ENCODE measurements around the gene TMPRSS7. TPM values are rescaled to one million over a fixed set of nuclear protein-coding genes. Genes with fewer than 3 reads are reported as not detected.

The TMPRSS7 gene
- polyA plus RNA-seq, 1 donor (not counting 4 experiments of a cell fraction or from before 2014, with no cell fraction given), result 0.18 TPM

GRCh38 chr3:112038863-112039262 is 4.3 kb downstream of the TMPRSS7 start:
- Histone ChIP-seq H3K4me2 (ENCODE audit: control insufficient read depth, extremely low read depth, insufficient read depth, low read depth, low read length) (no peak overlapping the region), H3K36me3 (ENCODE audit: control insufficient read depth in 2 of 2, extremely low read depth in 1 of 2, insufficient read depth in 2 of 2, low read length in 2 of 2) (no peaks in the 10 kb centered on the region), H3K9me3 (ENCODE audit: control insufficient read depth, low read depth, low read length) (no peaks in the 10 kb centered on the region), H3K79me2 (ENCODE audit: control insufficient read depth, insufficient read depth, low read length) (no peaks in the 10 kb centered on the region), H3K4me1 (ENCODE audit: control insufficient read depth, extremely low read depth, insufficient read depth, low read length) (peaks cover 10% of the 10 kb centered on the region), H3K9me1 (ENCODE audit: control insufficient read depth, extremely low read depth, insufficient read depth, low read length) (no peaks in the 10 kb centered on the region), H3K27ac (ENCODE audit: control insufficient read depth, insufficient read depth, low read length) (no peak overlapping the region), H3K4me3 (ENCODE audit: control insufficient read depth in 2 of 3, extremely low read depth in 1 of 3, insufficient read depth in 2 of 3, low read depth in 1 of 3, low read length in 3 of 3) (no peak overlapping the region), H4K20me1 (ENCODE audit: control insufficient read depth, extremely low read depth, insufficient read depth, low read length) (no peaks in the 10 kb centered on the region), H2AFZ (ENCODE audit: control insufficient read depth, low read length) (peak overlapping the region; percentile 3), H3K27me3 (ENCODE audit: control insufficient read depth, extremely low read depth, insufficient read depth, low read length) (no peaks in the 10 kb centered on the region), H3K9ac (ENCODE audit: control insufficient read depth, extremely low read depth, insufficient read depth, low read length) (no peak overlapping the region)
- peak; percentile 7 for DNase-seq (ENCODE audit: low read depth, low spot score)
- TF ChIP-seq CTCF (optimal IDR thresholded peaks at IDR 0.05 in 1 of 3, IDR thresholded peaks at IDR 0.05 in 1 of 3, conservative IDR thresholded peaks at IDR 0.05 in 1 of 3; ENCODE audit: extremely low read depth in 1 of 3, insufficient read depth in 2 of 3, low read length in 3 of 3) (no peak), EZH2 (IDR thresholded peaks at IDR 0.05; ENCODE audit: low read length) (no peak)
- dilution Hi-C loops (cut with MboI; ENCODE audit: extremely low pct_ligation_motif_present, low sequenced_read_pairs), result no loop called here
- FAIRE-seq, result peak; percentile 87

- no peaks in the 10 kb centered on the region for H3K9me1 ChIP-seq (ENCODE audit: control insufficient read depth, extremely low read depth, insufficient read depth, low read length)
- H3K4me3 ChIP-seq (ENCODE audit: control insufficient read depth in 2 of 3, extremely low read depth in 1 of 3, insufficient read depth in 2 of 3, low read depth in 1 of 3, low read length in 3 of 3), result no peak overlapping the region
- H2AFZ ChIP-seq (ENCODE audit: control insufficient read depth, low read length), result no peak overlapping the region
- no peaks in the 10 kb centered on the region for H3K79me2 ChIP-seq (ENCODE audit: control insufficient read depth, insufficient read depth, low read length)
- H3K4me1 ChIP-seq (ENCODE audit: control insufficient read depth, extremely low read depth, insufficient read depth, low read length), result peaks cover 10% of the 10 kb centered on the region
- no peaks in the 10 kb centered on the region for H3K36me3 ChIP-seq (ENCODE audit: control insufficient read depth in 2 of 2, extremely low read depth in 1 of 2, insufficient read depth in 2 of 2, low read length in 2 of 2)
- H4K20me1 ChIP-seq (ENCODE audit: control insufficient read depth, extremely low read depth, insufficient read depth, low read length), result no peaks in the 10 kb centered on the region
- H3K9me3 ChIP-seq (ENCODE audit: control insufficient read depth, low read depth, low read length), result no peaks in the 10 kb centered on the region
- FAIRE-seq, result no peak
- DNase-seq (ENCODE audit: low read depth, low spot score), result no peak
- H3K4me2 ChIP-seq (ENCODE audit: control insufficient read depth, extremely low read depth, insufficient read depth, low read depth, low read length), result no peak overlapping the region
- no peaks in the 10 kb centered on the region for H3K27me3 ChIP-seq (ENCODE audit: control insufficient read depth, extremely low read depth, insufficient read depth, low read length)
- TF ChIP-seq CTCF (optimal IDR thresholded peaks at IDR 0.05 in 1 of 3, IDR thresholded peaks at IDR 0.05 in 1 of 3, conservative IDR thresholded peaks at IDR 0.05 in 1 of 3; ENCODE audit: extremely low read depth in 1 of 3, insufficient read depth in 2 of 3, low read length in 3 of 3), result no peak
- TF ChIP-seq EZH2 (IDR thresholded peaks at IDR 0.05; ENCODE audit: low read length), result no peak
- H3K9ac ChIP-seq (ENCODE audit: control insufficient read depth, extremely low read depth, insufficient read depth, low read length), result no peak overlapping the region
- no peak overlapping the region for H3K27ac ChIP-seq (ENCODE audit: control insufficient read depth, insufficient read depth, low read length)
- dilution Hi-C loops (cut with MboI; ENCODE audit: extremely low pct_ligation_motif_present, low sequenced_read_pairs), result no loop called here
Measured at GRCh38 chr3:112041321-112041720, 6.8 kb downstream of the TMPRSS7 start.
